HCT116 (cell line): ENCODE results near the gene LMLN.

ENCODE experiments used
- CTCF ChIP-seq, 3 experiments: fragments of 200-600 bp in 1 of 3; sonication (generic) in 1 of 3; IDR thresholded peaks in 2 of 3; conservative IDR thresholded peaks in 1 of 3; 2 replicates each; pipeline ENCODE4 v1.5.1; 2012 to 2017; ENCODE audit warnings: low read depth in 2 of 3, low read length in 2 of 3, antibody characterized with exemption in 1 of 3, borderline replicate concordance in 1 of 3, control low read depth in 1 of 3, mild to moderate bottlenecking in 1 of 3, mixed read lengths in 1 of 3, mixed run types in 1 of 3, moderate library complexity in 1 of 3; ENCODE audit not compliant: insufficient read depth in 1 of 3
- ELF1 ChIP-seq: IDR thresholded peaks from 2 replicates; pipeline ENCODE4 v1.6.1; 2012; ENCODE audit warnings: low read depth, borderline replicate concordance
- SIN3A ChIP-seq: IDR thresholded peaks from 2 replicates; pipeline ENCODE4 v1.6.1; 2012; ENCODE audit warnings: low read depth
- TF ChIP-seq, protein P1 (sequence below): IDR thresholded peaks from 2 replicates; pipeline ENCODE4 v1.6.1; 2012
- TF ChIP-seq, protein P2 (sequence below): IDR thresholded peaks from 2 replicates; pipeline ENCODE4 v1.6.1; 2012

- TF ChIP-seq CTCF (IDR thresholded peaks at IDR 0.05 in 2 of 3, conservative IDR thresholded peaks at IDR 0.05 in 1 of 3; ENCODE audit: borderline replicate concordance in 1 of 3, insufficient read depth in 1 of 3, low read depth in 2 of 3, low read length in 2 of 3) (peak in 2 of 3 experiments; percentile 40 to 46; a peak in 4 of 6 replicates), ELF1 (no peak), SIN3A (peak; percentile 81)
- TF ChIP-seq, protein P1, sequence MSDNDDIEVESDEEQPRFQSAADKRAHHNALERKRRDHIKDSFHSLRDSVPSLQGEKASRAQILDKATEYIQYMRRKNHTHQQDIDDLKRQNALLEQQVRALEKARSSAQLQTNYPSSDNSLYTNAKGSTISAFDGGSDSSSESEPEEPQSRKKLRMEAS = peak; percentile 77
- TF ChIP-seq, protein P2, sequence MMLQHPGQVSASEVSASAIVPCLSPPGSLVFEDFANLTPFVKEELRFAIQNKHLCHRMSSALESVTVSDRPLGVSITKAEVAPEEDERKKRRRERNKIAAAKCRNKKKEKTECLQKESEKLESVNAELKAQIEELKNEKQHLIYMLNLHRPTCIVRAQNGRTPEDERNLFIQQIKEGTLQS = peak; percentile 79
Measured at GRCh38 chr3:198071602-198072287, 111.7 kb downstream of the LMLN start.
